H7 (cell line): ENCODE results near the gene GALNT1. TPM values are rescaled to one million over a fixed set of nuclear protein-coding genes. Genes with fewer than 3 reads are reported as not detected.
A peak's percentile ranks its signal among the peaks of the same experiment; 100 is the strongest.

ENCODE experiments used
- DNase-seq: peaks from one replicate; pipeline ENCODE4 v3.0.0; 2012
- H3K27me3 ChIP-seq: 2 replicates; pipeline ENCODE4 v1.6.0; 2011; ENCODE audit warnings: mild to moderate bottlenecking, low read length; ENCODE audit not compliant: control insufficient read depth, insufficient read depth
- H3K36me3 ChIP-seq: replicated peaks from 2 replicates; pipeline ENCODE4 v1.5.1; 2011; ENCODE audit warnings: low read length; ENCODE audit not compliant: control insufficient read depth, insufficient read depth
- H3K4me3 ChIP-seq: 2 replicates; pipeline ENCODE4 v1.5.1; 2011; ENCODE audit warnings: low read depth, mild to moderate bottlenecking, control low read depth, low read length, moderate library complexity; ENCODE audit not compliant: insufficient read depth
- total RNA-seq: library from RNA; depleted of rRNA; stranded (reverse); fragments of >200 nt; shearing (Covaris generic); gene quantifications from 2 replicates; pipeline ENCODE4 v1.2.3, GENCODE V29; 2014; rRNA removed

GALNT1 gene
- total RNA-seq, 1 experiment from 2014 or later: 83.3 TPM

DNA sequence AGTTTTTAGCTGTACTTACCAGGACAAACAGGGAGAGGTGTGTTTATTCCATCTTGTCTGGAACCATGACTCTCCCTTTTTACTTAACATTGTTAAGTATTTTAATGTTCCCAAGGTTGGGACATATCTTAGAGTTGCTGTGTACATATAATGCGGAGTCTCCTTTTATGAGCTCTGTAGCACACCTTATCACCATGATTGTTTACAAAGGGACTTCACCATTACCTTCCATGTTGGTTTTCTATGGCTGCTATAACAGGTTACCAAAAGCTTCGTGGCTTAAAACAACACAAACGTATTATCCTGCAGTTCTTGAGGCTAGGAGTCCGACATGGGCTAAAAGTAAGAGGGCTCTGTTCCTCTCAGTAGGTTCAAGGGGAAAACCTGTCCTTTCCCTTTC lies 164.3 kb downstream of the GALNT1 start:
- no peak for DNase-seq
- Histone ChIP-seq H3K27me3 (no peaks in the 10 kb centered on the region), H3K36me3 (no peaks in the 10 kb centered on the region), H3K4me3 (no peak overlapping the region)

DNA sequence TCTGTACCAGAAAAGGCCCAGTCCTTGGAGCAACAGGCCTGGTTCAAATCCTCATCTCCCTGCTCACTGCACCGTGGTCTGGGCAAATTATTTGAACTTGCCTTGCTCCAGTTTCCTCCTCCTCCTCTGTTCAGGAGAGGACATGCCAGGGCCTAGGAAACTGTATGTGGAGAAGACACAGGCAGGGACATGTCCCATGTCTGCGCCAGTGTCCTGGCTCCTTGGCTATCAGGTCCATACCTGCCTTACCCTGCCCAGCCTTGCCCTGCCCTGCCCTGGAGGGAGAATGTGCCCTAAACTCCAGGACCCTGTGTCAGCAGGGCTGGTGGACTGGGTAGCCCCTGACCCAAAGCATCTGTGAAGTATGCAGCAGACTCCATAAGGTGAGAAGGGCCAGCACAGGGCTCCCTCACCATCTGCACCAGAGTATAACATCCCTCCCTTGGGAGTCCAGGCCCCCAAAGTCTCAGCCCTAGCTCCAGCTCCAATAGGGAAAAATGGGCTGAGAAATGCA lies 165.3 kb downstream of the GALNT1 start:
- Histone ChIP-seq H3K36me3 (no peaks in the 10 kb centered on the region), H3K27me3 (no peaks in the 10 kb centered on the region)

DNA sequence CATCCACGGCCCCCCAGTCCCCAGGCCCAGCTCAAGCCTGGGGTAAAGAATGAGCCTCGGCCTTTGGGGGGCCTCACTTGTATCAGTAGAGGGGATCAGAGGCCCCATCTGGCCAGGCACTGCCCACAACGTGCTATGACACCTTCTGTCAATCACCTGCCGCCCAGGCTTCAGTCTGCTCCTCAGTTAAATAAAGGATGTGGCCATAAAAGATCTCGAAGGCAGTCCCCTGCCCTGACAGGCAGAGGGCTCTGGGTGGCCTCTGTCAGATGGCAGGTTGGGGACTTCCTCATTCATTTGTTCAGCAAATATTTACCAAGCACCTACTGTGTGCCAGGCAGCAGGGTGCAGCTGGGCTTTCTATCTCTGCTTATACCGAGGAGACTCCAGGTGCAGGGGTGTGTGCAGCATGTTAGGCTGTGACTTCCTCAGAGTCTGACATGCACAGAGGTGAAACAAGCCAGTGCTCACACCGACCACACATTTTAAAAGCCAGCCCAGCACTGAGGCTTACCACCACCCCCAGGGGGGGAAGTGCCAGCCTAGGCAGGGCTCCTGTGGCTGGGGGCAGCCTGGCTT lies 166.4 kb downstream of the GALNT1 start:
- Histone ChIP-seq H3K36me3 (no peaks in the 10 kb centered on the region), H3K4me3 (no peak overlapping the region), H3K27me3 (no peaks in the 10 kb centered on the region)
- DNase-seq: peak; percentile 49

More for the DNA sequence above, 165.3 kb downstream of the GALNT1 start:
- H3K4me3 ChIP-seq: no peak overlapping the region
- no peak for DNase-seq

DNA sequence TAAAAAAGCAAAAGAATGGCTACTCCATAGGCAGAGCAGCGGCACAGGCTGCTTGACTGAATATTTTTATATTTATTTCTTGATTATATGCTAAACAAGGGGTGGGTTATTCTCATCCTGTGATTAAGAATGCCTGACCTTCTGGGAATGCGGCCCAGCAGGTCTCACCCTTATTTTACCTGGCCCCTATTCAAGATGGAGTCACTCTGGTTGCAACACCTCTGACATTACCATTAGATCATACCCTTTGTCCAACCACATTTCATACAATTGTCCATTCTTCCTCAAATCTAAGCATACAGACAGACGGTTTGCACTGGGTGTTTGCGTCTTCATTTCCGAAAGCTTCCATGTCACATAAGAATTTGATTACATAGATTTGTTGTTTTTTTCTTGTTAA lies 168.2 kb downstream of the GALNT1 start:
- Histone ChIP-seq H3K27me3 (no peaks in the 10 kb centered on the region), H3K4me3 (no peak overlapping the region), H3K36me3 (no peaks in the 10 kb centered on the region)
- DNase-seq: no peak

DNA sequence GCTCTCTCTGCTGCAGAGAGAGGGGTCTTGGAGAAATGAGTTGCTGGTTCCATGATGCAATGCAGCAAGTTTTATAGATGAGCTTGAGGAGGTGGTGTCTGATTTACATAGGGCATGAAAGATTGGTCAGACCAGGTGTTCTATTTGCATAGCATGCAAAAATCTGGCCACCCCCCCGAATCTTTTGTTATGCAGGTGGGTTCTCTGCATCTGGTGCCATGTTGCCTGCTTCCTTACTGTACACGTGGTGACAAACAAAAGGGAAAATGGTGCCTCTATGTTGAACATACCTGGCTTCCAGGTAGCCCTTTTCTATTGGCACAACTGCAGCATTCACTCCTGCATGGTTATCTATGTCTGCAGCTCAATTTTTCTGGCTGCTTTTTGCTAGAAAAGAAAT lies 169.4 kb downstream of the GALNT1 start:
- no peaks in the 10 kb centered on the region for H3K36me3 ChIP-seq
- no peaks in the 10 kb centered on the region for H3K27me3 ChIP-seq
- DNase-seq: no peak
- H3K4me3 ChIP-seq: no peak overlapping the region

DNA sequence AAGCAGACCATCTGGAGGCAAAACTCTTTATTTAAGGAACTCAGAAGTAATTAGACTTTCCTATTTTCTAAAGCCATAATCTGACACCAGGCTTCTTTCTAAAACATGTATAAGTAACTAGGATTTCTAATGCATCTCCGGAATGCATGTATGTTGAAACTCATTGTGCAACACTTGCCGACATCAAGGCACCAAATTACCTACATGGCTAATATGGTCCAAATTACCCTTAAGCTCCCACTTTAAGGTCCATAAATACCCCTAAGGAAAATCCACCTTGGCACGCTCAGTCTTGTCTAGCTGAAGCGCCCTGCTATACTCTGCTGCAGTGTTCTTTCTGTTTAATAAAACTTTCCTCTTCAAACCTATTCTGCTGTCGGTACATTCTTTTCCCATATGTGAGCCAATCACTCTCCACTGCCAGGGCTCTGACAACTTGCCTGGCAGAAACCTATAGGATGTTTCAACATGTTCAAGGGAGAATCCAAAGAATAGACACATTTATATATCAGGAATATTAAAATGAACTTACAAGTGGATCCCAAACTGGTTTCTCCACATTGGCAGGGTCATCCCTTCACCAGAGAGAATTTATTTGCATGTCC lies 171.9 kb downstream of the GALNT1 start:
- no peak overlapping the region for H3K4me3 ChIP-seq
- DNase-seq: no peak
- H3K36me3 ChIP-seq: no peaks in the 10 kb centered on the region
- no peaks in the 10 kb centered on the region for H3K27me3 ChIP-seq

DNA sequence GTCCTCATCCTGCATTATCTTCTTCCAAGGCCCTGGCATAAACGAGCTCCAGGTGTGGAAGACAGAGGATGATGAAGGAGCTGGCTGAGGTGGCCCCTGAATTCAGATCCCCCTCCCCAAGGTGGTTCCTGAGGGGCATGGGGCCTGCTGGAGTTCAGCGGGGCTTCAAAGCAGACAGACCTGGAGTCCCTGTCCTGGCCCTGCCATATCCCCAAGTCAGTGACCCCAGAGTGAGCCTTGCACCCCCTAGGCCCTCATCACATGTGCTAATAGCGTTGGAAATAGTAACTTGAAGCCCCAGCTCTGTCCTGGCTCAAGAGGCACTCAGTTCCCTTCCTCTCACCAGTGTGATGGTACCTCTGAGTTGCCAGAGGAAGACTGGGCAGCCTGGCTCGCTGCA lies 172.9 kb downstream of the GALNT1 start:
- DNase-seq: no peak
- no peaks in the 10 kb centered on the region for H3K36me3 ChIP-seq
- H3K4me3 ChIP-seq: no peak overlapping the region
- no peaks in the 10 kb centered on the region for H3K27me3 ChIP-seq

DNA sequence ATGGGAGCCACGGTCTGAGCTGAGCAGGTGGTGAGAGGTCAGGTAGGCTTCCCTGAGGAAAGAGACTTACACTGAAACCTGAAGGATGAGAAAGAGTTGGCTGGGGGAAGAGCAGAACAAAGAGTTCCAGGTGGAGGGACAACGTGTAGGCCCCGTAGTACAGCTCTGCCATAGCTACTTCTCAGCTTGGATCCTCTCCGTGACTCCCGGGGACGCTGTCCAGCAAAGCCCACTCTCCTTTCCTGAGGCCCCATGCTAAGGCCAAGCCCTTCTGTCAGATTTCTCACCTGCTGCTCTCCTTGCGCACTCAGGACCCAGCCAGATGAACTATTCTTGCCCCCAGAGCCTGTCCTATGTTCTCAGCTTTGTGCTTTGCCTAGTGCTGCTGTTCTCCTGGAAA lies 173.8 kb downstream of the GALNT1 start:
- H3K4me3 ChIP-seq: no peak overlapping the region

DNA sequence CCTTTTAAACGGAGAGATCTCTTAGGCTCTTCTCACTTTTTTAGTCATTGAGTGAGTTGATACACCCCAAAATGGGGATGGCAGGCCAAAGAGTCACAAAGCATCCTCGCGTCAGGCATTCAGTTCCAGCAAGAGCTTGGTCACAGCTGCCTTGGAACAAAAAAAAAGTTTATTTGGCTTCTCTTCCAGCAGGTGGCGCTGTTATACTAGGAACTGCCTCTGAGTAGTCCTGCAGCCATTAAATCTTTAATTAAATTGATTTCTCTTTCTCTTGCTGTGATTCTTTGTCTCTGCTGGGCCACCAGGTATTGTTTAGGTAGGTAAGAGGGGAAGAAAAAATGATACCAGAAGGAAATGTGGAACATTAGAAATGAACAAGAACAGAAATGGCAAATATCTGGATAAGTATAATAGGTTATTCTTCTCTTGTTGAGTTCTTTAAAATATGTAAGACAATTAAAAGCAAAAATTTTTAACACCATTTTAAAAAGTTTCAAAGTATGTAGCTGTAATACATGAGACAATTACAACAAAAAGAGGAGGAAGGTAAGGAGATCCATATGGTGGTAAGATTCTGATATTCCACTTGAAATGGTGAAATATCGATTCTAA lies 175.1 kb downstream of the GALNT1 start:
- Histone ChIP-seq H3K27me3 (no peaks in the 10 kb centered on the region), H3K36me3 (no peaks in the 10 kb centered on the region), H3K4me3 (no peak overlapping the region)
- peak; percentile 69 for DNase-seq

More for the DNA sequence above, 173.8 kb downstream of the GALNT1 start:
- Histone ChIP-seq H3K27me3 (no peaks in the 10 kb centered on the region), H3K36me3 (no peaks in the 10 kb centered on the region)
- DNase-seq: no peak

Other genes with a start within 250 kb of the GALNT1 start
- 29.4 and 32.8 TPM in 2 replicates for gene ZNF24, start 237.3 kb upstream of the GALNT1 start, total RNA-seq
- gene ZNF396, start 204.4 kb upstream of the GALNT1 start, total RNA-seq: 1.4 and 2.0 TPM in 2 replicates
- 12.9 and 18.0 TPM in 2 replicates for gene INO80C, start 83.8 kb upstream of the GALNT1 start, total RNA-seq